Measurements from ENCODE around the gene SGPP1.
A peak's percentile ranks its signal among the peaks of the same experiment; 100 is the strongest.
"Not testable (repeated sequence)": the region's sequence is repeated elsewhere in the genome, so short reads cannot be mapped to it uniquely, and the experiment has no call there.

SGPP1 gene, protein sequence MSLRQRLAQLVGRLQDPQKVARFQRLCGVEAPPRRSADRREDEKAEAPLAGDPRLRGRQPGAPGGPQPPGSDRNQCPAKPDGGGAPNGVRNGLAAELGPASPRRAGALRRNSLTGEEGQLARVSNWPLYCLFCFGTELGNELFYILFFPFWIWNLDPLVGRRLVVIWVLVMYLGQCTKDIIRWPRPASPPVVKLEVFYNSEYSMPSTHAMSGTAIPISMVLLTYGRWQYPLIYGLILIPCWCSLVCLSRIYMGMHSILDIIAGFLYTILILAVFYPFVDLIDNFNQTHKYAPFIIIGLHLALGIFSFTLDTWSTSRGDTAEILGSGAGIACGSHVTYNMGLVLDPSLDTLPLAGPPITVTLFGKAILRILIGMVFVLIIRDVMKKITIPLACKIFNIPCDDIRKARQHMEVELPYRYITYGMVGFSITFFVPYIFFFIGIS

DNA sequence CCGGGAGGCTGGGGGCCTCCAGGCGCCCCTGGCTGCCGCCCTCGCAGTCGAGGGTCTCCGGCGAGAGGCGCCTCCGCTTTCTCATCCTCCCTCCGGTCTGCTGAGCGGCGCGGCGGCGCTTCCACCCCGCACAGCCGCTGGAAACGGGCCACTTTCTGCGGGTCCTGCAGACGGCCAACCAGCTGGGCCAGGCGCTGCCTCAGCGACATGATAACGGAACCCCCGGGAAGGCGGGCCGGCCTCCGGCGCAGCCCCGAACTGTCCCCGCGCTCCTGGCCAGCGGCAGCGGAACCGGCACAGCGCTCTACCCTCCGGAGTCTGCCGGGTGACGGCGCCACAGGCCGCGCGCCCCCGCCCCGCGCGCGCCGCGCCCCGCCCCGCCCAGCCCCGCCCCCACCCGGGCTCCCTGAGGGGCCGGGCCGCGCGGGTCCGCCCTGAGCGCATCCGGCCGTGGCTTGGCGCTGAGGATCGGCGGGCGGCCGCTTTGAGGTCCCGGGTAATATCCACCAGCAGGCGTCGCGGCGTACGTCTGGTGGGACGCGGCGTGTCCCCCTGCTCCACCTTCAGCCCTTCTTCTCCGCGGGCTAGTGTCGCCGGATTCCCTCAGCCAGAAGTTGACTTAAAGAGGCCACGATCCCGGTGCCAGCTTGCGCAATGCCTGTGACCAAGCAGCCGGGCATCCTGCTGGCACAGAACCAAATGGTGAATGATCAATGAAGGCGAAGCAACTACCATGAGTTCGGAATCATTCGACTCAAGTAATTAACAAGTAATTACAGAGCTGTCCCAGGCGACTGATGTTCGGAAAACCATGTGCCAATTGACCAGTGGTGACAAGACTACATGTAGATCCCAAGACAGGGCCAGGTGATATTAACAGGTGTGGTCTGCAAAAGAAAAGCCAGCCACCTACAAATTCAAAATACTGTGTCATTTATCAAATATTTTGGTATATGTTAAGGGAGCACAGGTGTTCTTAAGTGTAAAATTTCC lies at the start of gene SGPP1:
Gene SGPP1 (minus strand): TSS at position 330 of the 993 bp plus-strand sequence. CDS start 121 bp downstream, at position 209.
- peak; percentile 54 to 71 for DNase-seq (ENCODE audit: low read depth in 2 of 2)

DNA sequence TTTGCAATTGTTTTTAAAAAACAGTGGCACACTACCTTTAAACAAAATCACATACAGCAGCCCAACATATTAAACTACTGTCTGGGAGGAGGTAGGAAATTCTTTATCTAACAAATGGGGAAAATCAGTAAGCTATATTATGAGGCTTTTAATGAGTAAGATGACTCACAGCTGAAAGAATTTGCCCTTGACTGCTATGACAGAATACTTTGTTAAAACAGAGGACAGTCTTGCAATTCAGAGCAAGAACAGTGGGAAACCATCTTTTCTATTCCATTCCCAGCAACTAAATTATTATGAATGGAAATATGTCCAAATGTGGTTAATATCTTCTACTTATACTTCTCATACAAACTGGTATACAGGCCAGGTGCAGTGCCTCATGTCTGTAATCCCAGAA lies 49.2 kb upstream of the SGPP1 start:
- DNase-seq (ENCODE audit: low read depth in 2 of 2): no peak

DNA sequence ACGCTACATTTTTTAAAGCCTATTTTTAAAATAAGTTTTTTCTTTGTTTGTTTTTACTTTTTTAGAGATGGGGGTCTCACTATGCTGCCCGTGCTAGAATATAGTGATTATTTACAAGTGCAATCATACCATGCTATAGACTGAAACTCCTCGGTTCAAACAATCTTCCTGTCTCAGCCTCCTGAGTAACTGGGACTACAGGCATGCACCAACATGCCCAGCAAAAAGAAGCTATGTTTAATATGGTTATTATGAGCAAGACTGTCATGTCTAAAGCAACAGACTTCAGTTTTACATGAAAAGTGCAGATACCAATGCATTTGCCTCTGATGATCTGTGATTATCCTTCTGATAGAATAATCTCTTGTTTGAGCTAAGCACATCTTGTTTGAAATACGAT lies 45.6 kb upstream of the SGPP1 start:
- DNase-seq (ENCODE audit: low read depth in 2 of 2): no peak

DNA sequence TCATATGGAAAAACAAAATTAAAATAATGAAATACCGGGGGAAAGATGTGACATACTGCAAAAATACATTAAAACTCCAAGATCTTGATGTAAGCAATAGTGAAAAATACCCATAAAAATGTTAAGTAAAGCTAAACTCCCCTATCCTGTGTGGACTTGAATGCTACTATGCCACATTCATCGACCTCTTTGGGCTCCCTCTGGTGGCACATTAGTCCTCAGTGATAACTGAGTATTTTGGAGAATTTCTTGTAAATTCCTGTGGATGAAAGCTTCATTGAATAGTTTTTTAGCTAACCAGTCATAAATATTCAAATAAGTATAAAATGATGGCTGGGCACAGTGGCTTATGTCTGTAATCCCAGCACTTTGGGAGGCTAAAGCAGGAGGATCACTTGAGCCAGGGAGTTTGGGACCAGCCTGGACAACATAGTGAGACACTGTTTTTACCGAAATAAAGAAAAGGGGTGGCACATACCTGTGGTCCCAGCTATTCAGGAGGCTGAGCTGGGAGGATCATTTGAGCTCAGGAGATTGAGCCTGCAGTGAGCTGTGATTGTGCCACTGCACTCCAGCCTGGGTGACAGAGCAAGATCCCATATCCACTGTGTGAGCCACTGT lies 42.4 kb upstream of the SGPP1 start:
- DNase-seq (ENCODE audit: low read depth in 2 of 2): peak in 1 of 2 donors; percentile 17

DNA sequence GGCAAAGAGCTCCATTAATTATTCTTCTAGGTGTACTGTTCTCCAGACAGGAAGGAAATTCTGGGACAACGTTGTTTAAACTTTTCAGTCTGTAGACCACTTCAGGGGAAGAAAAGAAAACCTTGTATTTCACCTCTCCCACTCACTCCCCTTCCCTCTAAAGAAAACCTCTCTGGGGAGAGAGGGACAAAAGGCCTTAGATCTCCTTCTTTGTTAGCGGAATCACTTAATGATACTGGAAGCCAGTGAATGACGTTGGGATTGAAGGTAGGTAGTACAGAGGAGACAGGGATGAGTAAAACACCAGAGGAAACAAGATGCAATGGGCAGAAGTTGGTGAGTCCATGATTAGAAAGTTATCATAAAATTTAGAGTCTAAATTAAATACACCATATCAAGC lies 38.7 kb upstream of the SGPP1 start:
- no peak for DNase-seq (ENCODE audit: low read depth in 2 of 2)

DNA sequence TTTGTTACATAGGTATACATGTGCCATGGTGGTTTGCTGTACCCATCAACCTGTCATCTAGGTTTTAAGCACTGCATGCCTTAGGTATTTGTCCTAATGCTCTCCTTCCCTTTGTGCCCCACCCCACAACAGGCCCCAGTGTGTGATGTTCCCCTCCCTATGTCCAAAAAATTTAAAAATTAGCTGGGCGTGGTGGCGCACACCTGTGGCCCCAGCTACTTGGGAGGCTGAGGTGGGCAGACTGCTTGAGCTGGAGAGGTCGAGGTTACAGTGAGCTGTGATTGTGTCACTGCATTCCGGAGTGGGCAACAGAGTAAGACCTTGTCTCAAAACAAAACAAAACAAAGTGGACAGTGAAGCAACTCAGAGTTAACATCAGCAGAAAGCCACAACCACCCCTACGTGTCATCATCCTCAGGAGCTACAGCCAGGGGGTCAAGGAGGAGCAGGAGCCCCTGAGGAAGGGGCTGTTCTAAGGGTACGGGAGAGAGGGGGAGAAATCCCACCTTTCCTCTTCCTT lies 36.8 kb upstream of the SGPP1 start:
- no peak for DNase-seq (ENCODE audit: low read depth in 2 of 2)

DNA sequence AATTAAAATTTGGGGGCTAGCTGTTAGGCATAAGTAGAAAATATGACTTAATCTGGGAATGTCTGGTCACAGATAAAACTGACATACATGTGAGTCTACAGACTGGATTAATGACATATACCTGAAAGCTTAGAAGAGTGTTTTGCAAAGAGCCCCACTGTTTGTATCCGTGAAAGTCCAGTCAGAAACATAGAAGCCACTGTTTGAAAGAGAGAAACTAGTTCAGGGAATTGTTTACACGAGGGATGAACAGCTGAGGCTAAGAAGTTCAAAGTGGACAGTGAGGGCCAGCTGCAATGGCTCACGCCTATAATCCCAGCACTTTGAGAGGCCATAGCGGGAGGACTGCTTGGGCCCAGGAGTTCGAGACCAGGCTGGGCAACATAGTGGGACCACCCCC lies 36.2 kb upstream of the SGPP1 start:
- no peak for DNase-seq (ENCODE audit: low read depth in 2 of 2)

DNA sequence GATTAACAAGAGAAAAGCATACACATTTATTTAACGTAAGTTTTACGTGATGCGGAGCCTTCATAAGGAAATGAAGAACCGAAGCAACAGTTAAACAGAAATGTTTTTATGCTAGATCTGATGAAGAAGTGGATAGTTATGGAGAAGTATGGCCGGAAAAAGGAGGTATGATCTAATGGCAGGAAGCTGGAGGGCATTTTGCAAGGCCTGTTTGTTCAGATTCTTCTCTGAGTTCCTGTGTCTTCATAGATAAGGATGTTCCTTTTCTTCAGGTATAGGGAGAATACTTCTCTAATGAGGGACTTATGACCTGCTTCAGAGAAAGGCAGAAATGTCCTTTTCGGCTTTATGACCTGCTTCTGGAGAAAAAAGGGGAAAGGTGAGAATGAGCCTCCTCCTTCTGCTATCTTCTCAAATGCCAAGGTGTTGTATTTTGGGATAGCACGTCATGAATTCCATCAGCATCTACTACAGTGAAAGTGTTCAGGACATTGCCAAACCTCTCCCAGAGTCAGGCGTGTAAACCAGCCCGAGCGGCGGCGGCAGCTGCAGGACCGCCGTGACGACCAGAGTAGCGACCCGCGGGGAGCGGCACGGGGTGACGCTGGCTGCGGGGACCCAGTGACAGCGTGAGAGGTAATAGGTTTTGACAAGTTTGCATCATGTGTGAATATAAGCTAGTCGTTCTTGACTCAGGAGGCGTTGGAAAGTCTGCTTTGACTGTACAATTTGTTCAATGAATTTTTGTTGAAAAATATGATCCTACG lies 33.7 kb upstream of the SGPP1 start:
- no peak for DNase-seq (ENCODE audit: low read depth in 2 of 2)

DNA sequence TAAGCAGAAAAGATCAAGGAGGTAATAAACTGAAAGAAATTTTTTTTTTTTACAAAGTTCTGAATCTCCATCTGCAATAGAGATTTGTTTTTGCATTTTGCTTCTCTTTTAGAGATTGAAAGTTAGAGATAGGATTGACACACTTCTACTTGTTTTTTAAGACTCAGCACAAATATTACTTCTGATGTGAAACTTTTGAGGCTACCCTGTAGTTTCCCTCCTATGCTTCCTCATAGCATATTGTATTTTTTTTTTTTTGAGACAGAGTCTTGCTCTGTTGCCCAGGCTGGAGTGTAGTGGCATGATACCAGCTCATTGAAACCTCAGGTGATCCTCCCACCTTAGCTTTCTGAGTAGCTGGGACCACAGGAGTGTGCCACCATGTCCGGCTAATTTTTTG lies 32.1 kb upstream of the SGPP1 start:
- DNase-seq (ENCODE audit: low read depth in 2 of 2): no peak

DNA sequence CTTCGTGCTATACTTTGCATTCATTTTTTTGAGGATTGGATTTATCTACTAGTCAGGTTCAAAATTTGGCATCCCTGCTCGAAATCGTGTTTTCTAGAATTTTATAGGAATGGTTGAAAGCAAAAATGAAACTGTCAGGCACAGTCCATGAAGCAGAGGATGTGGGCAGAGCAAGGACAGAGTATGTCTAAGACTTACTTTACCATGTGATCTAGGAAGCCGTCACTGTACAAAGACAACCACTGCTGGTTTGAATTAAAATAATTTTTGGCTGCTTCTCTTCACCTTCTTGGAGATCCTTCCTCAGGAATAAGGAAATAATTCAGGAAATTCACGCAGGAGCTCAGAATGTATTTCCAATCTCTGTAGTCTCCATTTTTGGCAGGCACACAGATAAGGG lies 31.6 kb upstream of the SGPP1 start:
- DNase-seq (ENCODE audit: low read depth in 2 of 2): no peak

DNA sequence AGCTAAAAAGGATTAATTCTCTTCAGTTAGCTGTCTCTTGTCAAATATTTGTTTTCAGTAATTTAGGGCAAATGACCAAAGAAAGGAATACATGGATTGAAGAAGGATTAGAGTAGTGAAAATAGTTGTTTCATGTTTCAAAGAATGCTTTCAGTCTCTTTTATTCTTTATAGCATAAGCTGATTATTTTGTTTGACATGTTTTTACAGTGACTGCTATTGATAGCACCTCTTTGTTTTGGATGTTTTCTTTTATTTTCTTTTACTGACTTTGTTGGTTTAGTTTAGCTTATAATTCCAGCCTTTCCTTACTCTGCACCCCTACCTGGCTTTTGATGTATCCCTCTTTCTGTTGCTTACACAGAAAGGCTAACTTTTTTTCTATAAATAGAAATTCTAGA lies 29.3 kb upstream of the SGPP1 start:
- no peak for DNase-seq (ENCODE audit: low read depth in 2 of 2)

DNA sequence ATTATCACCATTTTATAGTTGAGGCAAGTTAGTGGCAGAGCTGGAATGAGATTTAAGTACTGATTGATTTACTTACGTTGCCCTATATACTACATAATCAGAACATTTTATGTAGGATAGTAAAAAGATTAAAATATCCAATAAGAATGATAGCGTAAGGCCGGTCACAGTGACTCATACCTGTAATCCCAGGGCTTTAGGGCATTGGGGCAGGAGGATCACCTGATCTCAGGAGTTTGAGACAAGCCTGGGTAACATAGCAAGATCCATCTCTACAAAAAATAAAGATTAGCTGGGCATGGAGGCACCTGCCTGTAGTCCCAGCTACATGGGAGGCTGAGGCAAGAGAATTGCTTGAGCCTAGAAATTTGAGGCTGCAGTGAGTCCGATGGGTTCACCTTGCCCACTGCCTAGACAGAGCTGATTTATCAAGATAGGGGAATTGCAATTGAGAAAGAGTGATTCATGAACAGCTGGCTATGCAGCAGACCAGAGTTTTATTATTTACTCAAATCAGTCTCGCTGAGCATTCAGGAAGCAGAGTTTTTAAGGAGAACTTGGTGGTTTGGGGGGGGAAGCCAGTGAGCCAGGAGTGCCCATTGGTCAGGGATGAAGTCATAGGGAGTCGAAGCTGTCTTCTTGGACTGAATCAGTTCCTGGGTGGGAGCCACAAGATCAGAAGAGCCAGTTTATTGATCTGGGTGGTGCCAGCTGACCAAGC lies 24.7 kb upstream of the SGPP1 start:
- DNase-seq (ENCODE audit: low read depth in 2 of 2): no peak

DNA sequence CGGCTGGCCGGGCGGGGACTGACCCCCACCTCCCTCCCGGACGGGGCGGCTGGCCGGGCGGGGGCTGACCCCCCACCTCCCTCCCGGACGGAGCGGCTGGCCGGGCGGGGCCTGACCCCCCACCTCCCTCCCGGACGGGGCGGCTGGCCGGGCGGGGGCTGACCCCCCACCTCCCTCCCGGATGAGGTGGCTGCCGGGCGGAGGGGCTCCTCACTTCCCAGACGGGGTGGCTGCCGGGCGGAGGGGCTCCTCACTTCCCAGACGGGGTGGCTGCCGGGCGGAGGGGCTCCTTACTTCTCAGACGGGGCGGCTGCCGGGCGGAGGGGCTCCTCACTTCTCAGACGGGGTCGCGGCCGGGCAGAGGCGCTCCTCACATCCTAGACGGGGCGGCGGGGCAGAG lies 23.2 kb upstream of the SGPP1 start:
- not testable (repeated sequence) for DNase-seq (ENCODE audit: low read depth in 2 of 2)

DNA sequence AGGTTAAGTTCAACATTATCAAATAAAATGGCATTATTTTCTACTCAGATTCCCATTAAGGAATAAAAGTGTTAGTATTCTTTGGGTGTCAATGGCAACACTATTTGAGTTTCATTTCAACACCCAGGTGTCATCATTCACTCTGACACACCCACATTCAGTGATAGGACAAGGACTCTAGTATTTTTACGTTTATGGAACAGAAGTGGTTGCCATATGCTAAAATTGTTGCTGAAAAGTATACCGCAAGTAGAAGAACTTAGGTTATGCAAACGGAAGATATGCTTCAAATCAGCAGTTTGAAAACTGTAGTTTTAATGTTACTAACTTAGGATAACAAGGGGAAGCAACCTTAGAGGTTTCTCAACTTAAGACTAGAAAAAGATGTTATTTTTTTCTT lies 20.0 kb upstream of the SGPP1 start:
- no peak for DNase-seq (ENCODE audit: low read depth in 2 of 2)

DNA sequence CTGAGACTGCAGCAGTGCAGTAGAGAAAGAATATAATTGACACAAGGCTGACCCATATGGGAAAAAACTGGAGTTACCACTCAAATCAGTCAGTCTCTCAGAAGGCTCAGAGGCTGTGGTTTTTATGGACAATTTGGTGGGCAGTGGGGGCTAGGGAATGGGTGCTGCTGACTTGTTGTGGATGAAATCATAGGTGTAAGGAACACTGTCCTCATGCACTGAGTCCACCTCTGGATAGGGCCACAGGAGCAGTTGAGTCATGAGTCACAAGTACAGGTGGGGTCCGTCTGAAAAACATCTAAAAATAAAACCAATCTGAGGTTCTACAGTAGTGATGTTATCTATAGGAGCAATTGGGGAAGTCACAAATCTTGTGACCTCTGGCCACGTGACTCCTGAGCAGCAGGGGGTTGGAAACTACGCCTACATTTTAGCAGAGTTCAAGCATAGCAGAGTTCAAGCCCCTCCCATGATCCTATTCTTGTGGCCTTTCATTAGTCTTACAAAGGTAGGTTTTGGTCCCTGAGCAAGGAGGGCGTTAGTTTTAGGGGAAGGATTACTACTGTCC lies 18.1 kb upstream of the SGPP1 start:
- no peak for DNase-seq (ENCODE audit: low read depth in 2 of 2)

DNA sequence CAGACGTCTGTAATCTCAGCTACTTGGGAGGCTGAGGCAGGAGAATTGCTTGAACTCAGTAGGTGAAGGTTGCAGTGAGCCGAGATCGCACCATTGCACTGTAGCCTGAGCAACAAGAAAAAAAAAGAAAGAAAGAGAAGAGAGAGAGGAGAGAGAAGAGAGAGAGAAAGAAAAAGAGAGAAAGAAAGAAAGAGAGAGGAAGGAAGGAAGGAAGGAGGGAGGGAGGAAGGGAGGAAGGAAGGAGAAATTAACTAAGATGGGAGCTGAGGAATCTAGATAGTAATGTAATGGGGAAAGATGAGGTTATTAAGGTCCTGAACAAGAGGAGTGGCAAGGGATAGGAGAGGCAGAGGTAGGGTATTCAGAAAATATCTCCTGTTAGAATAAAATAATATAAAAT lies 17.4 kb upstream of the SGPP1 start:
- DNase-seq (ENCODE audit: low read depth in 2 of 2): no peak

DNA sequence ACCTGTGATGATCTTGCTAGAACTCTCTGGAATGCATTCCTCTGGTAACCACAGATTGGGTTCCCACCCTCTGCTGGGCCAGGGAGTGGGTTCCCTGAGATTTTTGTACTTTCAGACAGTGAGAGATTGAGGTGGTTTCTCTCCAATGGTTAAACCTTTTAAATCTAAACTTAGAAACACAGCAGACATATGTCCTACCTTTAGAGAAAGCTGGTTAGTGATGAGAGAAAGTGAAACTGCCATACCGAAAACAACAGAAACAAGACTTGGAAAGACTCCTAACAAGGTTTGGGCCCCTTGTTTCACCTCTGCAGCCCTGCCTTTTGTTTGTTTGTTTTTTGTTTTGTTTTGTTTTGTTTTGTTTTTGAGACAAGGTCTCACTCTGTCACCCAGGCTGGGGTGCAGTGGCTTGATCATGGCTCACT lies 9.7 kb upstream of the SGPP1 start:
- no peak for DNase-seq (ENCODE audit: low read depth in 2 of 2)

DNA sequence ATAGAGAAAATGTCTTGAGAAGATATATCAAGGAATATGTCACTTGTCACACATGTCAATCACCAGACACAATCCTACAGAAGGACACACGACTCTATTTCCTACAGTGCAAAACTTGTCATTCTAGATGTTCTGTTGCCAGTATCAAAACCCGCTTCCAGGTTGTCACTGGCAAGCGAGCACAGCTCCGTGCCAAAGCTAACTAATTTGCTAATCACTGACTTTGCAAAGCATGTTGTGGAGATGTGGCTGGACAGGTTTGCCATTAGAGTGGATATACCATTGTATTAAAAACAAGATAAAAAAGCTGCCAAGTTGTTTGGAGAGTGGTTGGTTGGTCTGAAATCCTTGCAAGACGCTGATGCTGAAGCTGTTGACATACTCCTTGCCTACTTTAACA lies 7.9 kb upstream of the SGPP1 start:
- DNase-seq (ENCODE audit: low read depth in 2 of 2): no peak

DNA sequence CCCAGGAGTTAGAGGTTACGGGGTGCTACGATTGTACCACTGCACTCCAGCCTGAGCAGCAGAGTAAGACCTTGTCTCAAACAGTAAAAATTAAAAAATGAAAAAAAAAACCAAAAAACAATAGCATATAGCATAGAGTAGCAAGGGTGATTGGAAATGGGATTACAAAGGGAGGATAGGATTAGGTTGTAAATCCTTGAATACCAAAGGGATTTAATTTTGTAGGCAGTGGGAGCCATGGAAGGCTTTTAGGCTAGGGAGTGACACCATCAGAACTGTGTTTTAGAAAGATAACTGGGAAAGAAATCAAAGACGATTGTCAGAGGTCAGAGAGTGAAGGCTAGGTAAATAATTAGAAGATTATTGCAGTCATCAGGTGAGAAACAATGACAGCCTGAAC lies 2.8 kb upstream of the SGPP1 start:
- no peak for DNase-seq (ENCODE audit: low read depth in 2 of 2)

DNA sequence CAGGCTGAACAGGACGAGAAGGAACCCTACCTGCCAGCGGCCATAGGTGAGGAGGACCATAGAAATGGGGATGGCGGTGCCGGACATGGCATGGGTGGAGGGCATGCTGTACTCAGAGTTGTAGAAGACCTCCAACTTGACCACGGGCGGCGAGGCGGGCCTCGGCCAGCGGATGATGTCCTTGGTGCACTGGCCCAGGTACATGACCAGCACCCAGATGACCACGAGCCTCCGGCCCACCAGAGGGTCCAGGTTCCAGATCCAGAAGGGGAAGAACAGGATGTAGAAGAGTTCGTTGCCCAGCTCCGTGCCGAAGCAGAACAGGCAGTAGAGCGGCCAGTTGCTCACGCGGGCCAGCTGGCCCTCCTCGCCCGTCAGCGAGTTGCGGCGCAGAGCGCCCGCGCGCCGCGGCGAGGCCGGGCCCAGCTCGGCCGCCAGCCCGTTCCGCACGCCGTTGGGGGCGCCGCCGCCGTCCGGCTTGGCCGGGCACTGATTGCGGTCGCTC lies 582 bp downstream of the SGPP1 start:
- no peak for DNase-seq (ENCODE audit: low read depth in 2 of 2)
